HG03139 (cell line): ENCODE results near the gene ANO1.

Experiments
- ATAC-seq: cut with Tn5 transposase; IDR thresholded peaks from one replicate; pipeline ENCODE4 v1.9.1; 2021; ENCODE audit not compliant: unreplicated experiment

Gene ANO1

DNA sequence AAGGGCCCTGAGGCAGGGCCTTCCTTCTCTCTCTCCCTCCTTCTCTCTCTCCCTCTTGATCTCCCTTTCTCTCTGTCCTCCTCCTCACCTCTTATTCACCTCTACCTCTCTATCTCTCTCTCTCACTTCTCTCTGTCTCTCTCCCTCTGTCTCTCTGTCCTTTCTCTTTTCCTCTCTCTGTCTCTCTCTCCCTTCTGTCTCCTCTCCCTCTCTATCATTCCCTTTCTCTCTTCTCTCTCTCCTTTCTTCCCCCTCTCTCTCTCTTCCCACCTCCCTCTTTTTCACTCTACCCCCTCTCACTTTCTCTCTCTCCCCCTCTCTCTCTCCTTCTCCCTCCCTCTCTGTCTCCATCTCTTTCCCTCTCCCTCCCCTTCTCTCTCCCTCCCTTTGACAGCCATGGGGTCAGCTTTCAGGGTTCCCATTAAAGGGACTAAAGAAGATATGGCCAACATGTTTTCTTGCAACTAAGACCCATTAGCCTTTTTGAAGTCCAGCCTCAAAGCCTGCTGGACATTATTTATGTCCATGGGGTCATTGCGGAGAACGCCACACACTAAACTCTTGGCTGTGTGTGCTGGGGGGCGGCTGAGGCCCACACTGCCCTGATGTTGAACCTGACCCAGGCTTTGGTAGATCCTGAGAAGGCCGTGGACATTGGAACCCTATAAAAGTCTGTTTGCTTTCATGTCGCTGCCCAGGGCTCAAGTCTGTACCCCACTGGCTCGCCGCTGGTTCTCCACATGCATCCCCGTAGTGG is 15.0 kb downstream of the ANO1 start:
- ATAC-seq, result no peak

DNA sequence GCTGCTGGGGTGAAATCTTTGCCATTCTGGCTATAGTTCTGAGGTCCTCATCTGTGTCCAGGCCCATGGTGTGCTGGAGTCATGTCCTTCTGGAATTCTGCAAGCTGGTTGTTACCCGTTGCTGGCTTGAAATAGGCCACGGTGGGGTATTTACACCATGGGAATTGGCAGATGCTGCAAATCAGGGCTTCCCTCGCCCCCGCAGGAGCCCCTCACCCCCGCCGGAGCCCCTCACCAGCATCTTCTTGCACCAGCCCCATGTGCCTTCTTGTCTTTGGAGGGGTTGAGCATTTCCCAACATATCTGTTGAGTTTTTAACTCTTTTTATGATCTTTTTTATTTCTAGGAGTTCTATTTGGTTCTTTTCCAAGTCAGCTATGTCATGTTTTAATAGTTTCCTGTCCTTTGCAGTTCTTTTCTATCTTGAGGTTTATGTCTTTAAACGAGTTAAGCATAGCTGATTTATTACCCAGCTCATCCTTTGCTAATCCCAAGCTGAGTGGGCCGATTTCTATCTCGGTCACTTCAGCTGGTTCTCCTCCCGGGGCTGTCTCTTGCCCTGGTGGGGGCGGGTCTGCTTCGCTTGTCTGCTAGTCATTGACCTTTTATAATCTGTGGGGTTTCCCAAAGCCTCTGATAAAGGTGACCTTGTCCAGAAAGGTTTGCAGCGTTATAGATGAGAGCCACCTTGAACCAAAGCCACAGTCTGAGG is 17.6 kb downstream of the ANO1 start:
- no peak for ATAC-seq

DNA sequence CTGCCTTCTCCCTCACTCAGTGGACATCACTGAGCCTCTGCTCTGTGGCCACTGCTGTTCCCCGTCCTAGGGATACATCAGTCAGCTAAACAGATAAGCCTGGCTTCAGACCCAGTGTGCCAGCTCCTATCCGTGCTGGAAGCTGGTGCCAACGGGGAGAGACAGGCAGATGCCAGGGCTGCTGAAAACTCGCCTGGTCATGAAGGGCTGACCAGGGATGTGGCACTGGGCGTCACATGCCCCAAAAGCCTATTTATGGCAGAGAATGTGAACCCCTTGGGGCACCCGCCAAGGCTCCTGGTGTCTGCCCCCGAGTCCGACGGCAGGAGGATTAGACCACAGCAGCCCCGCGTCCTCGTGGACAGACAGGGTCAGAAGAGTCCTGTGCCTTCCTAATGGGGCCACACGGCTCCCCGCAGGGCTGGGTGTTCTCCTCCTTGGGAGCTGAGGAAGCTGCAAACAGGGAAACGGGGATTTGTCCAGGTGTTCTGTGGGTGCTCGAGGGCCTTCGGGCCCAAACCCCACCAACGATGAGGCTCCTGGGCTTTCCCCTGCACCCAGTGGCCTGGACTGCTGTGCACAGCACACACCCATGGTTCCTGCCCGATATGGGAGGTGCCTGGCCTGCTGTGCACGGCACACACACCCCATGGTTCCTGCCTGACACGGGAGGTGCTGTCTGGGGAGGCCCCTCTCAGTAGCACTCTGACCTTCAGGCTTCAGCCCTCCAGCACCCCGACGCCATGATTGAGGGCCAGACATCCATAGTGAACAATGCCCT is 19.9 kb downstream of the ANO1 start:
- ATAC-seq, result no peak

DNA sequence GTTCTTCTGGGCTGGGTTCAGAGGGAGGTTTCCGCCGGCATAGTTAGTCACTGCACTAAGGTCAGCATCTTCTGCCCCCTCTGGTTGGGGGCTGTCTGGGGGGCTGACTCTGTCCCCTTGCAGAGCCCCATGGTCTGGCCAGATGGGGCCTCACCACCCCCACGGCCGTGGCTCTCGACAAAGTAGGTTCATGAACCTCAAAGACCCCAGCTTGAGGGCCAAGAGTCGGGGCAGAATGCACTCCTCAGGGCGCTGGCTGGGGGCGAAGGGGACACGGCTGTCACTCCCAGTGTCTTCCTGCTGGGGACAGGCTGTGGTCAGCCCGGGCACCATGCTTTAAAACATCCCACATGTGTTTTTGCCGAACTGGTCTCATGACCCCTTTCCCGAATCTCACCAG is 20.8 kb downstream of the ANO1 start:
- ATAC-seq, result no peak

DNA sequence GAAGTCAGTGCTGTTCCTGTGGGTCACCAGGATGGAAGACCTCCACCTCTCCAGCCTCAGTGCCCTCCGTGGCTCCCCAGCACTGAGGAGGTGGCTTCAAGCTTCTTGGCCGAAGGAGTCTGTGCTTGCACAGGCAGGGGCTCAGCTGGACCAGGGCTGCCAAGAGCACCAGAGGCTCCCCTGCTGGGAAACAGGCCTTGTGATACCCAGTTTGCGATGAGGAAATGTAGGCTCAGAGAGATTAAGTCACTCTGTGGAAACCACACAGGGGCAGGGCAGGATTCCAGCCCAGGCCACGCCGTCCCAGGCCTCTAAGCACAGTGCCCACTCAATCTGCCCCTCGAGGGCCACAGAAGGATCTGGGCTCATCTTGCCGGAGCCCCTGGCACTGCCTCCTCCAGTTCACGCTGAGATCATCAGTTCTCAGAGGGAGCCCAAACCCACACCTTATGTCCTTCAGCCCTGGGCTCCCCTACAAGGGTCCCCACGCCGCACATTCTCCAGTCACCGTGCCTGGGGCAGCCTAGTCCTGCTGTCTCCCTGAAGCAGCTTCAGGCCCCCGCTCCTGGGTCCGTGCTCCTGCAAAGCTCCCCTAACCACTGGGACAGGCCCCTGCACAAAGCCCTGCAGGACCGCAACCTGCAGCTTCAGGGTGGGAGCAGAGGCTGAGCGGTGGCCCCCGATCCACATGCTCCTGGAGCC is 21.6 kb downstream of the ANO1 start:
- no peak for ATAC-seq

DNA sequence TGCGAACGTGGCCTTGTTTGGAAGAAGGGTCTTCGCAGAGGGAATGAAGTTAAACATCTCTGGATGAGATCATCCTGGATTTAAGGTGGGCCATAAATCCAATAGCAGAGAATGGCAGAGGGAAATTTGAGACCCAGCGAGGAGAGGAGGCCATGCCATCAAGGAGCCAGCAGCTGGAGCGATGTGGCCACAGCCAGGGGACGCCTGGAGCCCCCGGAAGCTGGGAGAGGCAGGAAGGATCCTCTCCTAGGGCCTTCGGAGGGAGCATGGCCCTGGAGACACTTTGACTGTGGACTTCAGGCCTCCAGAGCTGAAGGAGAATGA is 22.1 kb downstream of the ANO1 start:
- ATAC-seq, result no peak

DNA sequence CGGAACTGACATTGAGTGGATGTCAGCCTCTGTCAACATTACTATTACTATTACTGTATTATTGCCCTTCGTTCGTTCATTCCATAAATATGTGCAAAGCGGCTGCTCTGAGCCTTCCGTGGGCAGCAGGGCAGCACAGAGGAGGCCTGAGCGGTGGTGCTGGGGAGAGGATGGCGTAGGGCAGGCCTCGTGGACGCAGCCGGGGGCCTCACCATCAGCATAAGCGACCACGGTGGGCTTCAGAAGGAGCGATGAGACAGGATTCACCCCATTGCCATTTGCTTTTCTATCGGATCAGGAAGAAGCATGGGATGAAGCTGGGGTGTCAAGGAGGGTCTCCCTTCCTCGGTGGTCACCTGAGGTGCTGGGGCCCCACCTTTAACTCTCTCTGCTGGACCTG is 22.7 kb downstream of the ANO1 start:
- ATAC-seq, result no peak

DNA sequence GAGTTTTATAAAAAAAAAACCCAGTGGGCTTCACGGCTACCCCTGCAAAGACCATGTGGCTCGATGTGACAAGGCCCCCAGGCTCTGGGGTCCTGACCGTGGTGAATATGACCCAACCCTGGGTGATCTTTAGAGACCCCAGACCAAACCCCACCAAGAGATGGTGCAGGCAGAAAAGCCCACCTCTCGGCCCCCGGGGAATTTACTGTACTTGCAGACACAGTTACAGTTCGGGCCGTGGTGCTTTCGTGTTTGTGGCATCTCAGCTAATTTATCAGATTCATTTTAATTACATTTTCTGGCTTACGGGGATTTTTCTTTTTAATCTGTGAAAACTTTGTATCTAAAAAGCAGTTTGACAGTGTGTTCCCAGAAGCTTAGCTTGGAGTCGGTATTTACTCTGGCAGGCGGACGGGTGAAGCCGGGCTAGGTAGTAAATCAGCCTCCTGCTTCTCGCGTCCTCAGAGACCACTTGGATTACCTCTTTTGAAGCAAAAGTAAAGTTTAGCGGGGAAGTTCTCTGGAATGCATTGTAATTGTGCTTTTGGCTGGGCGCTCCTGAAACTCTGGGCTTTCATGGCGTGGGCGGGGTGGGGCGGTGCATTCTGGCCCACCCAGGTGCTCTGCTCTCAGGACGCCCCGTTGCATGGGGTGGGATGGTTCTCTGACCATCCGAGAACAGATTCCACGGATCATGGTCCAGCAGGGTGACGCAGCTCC is 25.3 kb downstream of the ANO1 start:
- no peak for ATAC-seq

DNA sequence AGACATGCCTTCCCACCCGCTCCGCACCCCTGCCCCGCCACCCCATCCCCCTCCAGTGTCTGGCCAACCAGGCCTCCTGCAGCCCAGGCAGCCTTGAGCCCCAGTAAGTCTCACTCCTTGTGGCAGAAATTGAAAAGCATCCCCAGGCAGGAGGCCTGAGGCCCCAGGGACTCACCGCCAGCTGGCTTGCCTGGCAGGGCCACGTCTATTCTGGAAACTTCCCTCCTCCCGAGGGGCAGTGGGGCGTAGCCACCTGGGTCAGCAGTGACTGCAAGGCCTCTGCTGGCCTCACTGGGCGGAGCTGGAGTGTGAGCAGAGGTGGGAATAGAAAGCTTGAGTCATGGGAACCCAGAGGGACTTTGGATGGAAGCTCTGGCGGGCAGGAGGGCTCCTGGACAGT is 26.3 kb downstream of the ANO1 start:
- no peak for ATAC-seq

DNA sequence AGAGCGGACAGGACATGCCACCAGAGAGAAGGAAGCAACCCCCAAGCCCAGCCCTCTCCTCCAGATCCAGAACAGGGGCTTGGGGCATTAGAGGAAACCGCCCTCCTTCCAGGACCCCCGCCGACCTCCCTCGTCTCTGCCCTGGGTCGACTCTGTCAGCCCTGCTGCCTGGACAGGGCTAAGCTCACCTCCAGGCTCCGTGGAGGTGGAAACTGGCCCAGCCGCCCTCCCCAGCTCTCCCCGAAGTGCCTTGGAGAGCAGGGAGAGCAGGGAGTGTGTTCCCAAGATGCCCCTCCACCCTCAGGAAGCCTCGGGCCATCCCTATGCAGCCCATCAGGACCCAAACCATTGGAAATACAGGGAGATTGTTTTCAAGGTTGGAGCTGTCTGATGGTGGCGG is 26.8 kb downstream of the ANO1 start:
- no peak for ATAC-seq

DNA sequence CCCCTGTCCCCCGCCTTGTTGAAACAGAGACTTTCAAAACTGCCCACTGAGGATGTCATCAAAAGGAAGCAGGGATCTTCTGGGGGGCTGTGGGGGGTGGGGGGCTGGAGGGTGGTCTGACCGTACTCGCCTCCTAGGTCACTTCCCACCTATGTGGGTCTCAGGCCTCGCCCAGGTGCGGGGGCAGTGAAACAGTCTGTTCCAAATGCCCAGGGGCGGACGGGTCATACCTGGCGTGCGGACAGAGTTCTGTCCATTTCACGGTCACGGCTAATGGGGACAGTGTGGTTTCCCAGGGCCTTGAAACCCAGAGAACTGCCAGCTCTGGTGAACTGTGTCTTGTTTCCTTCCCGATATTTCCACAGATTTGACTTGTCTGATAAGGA is 27.2 kb downstream of the ANO1 start:
- ATAC-seq, result no peak

DNA sequence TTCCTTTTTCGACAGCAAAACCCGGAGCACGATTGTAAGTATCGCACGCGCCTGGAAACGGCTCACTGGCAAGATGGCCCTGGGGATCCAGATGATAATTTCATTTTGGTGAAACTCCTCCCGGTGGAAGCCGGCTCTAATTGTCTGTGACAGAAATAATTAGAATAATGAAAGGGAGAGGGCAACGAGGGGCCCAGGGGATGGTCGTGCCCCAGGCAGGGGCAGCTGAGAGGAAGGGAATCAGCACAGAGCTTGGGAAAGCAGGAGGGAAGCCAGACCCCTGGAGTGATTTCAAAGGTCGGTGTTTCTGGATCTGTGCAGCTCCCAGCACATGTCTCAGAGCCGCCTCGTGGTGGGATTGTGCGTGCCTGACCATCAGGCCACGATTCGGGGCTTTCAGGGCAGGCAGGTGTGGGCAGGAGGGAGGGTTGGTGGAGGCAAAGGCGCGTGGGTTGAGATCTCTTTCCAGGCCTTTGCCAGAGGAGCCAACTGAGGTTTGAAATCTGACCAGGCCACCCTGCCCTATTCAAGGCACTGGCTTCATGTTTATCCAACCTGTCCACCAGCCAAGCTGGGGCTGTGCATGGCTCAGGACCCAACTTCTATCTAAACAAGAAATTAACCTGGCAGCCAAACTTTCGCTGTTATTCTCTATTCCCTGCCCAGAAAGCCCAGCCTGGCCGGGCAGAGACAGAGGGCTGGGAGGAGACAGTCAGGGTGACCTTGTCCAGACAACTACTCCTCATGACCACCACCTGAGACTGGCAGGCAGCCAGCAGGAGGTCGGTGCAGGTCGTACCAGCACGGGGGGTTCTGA is 27.8 kb downstream of the ANO1 start:
- ATAC-seq, result no peak

DNA sequence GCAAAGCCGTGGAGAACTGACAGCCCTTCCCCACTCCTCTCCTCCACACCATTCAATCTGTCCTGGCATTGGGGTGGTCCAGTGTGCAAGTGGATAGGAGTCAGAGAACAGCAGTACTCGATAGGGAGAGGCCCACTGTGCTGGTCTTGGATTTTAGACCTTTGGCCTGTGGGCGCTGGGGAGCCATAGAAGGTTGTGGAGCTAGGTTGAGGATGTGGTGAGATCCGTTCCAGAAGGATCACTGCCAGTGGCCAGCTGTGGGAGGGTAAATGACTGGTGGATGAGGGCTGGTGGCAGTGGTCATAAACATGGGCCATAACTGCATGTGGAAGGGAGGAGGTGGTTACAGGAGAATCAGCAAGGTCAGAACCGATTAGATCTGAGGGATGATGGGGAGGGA is 28.6 kb downstream of the ANO1 start:
- no peak for ATAC-seq

DNA sequence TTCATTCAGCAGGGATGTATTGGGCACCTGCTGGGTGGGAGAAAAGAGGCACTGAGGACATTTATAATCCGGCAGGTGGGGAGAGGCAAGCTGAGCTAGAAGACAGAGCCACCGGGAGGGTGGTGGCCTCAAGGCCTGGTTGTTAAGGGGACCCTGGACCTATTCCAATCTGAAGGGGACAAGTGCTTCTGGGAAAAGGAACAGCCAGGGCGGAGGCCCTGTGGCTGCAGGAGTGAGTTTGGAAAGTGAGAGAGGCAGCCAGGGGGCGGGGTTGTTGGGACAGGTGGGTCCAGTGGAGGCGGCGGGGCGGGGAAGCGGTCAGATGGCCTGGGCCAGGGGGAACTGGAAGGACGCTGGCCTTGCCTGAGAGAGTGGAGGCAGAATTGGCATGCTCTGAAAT is 29.1 kb downstream of the ANO1 start:
- ATAC-seq, result no peak

DNA sequence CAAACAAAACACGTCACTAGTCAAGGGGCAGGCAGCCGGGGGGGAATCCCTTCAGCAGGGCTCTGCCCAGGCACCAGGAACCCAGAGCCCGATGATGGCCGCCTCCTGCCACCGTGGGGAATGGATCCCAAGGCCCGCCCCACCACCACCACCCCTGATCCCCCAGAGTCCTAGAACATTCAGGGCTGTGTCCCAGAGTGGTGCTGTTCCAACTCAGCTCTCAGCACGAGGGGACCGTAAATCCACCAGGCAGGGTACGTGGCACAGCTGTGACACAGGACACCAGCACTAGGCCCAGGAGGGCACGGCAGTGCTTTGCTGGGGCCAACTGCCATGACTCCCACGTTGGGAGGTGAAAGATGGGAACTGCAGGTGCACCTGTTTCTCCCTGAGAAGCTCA is 29.6 kb downstream of the ANO1 start:
- no peak for ATAC-seq

DNA sequence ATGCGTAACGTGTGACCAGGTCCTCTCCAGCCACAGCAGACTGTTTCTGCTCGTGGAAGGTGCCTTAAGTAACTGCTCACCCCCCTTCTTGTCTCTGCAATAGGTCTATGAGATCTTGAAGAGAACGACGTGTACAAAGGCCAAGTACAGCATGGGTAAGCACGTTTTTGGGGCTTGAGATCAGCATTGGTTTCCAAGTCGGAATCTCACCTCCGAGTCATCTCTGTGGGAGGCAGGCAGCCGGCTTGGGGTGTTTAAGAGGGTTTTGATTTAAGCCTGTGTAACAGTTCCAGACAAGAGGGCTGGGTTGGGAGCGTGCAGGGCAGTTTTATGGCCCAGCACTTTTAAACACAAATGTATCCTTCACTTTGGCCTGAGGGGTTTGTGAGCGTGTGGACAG is 30.1 kb downstream of the ANO1 start:
- ATAC-seq, result no peak

DNA sequence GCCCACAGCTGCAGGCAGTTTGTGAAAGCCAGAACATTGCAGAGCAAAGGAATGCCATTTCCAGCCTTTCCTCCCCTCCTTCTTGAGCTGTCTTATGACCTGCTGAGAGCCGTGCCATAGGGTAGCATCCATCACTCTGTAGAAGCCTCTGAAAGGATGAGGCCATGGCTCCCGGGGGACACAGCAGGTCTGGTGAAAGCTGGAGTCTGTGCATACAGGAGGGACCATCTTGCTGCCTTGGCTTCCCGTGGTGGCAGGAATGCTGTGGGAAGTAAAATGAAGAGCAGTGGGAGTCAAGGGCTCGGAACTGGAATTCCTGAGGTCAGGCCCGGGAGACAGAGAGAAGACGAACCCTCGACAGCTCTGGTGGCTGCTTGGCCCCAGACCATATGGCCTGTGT is 30.9 kb downstream of the ANO1 start:
- ATAC-seq, result no peak

DNA sequence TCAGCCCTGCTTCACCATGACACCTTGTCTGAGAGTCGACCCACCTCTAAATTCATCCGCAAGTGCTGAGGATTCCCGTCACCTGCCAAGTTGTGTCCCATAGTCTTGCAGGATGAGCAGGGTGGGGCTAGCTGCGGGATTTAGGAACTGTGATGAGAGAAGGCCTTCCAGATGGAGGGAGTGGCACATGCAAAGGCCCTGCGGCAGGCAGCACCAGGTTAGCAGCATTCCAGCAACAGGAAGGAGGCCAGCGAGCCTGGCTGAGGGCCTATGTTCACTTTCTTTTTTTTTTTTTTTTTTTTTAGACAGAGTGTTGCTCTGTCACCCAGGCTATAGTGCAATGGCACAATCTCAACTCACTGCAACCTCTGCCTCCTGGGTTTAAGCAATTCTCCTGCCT is 31.8 kb downstream of the ANO1 start:
- no peak for ATAC-seq

DNA sequence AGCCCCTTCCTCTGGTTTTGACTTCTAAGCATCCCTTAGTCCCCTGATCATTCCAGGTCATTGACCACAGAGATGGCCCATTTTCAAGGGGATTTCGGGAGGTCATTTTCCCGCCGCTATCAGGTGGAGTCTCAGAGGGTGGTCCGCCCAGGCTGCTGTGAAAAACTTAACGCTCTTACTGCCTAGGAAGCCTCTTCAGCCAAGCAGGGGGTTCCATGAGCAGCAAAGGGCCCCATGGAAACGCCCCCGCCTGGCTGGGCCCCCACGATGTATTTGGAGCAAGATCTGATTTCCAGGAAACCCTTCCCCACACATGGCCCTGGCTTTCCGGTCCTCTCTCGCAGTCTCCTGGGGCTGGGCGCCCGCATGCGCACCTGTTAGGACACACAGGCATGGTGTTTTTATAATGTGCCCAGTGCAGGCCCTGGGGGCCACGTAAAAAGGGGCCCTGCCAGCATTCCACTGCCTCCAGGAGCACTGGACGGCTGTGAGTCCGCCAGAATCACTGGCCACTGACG is 32.5 kb downstream of the ANO1 start:
- ATAC-seq, result no peak
